ENCODE measurements around the gene SLC1A3. TPM values are rescaled to one million over a fixed set of nuclear protein-coding genes. Genes with fewer than 3 reads are reported as not detected.
A peak's percentile ranks its signal among the peaks of the same experiment; 100 is the strongest.

SLC1A3 gene
- total RNA-seq, 4 donors from 2014 or later, result 10.1 to 17.7 (median 12.9) TPM

DNA sequence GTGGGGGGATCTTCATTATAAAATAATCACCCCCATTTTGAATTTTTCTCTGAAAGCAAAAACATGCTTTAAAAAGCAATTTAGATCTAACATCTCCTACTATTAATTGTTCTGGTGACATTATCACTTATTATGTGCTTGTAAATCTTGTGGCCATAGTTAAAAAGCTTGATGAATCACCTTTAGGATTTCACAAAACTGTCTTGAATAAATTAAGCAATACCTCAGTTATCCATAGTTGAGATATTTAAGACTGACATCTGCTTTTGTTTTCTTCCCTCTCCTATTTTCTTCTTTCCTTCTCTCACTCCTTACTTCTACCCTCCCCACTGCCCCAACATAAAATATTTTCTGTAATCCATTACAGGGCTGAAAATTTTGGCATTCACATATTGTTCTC, 84.8 kb downstream of the SLC1A3 start:
- intact Hi-C loops (cut with DNase I; ENCODE audit: low total_unique reads), result loop anchor here (5.0 to 10.0 kb wide), 2 partner anchors 184 to 416 kb away; no protein-coding TSS in a partner anchor
- TF ChIP-seq, protein P1, sequence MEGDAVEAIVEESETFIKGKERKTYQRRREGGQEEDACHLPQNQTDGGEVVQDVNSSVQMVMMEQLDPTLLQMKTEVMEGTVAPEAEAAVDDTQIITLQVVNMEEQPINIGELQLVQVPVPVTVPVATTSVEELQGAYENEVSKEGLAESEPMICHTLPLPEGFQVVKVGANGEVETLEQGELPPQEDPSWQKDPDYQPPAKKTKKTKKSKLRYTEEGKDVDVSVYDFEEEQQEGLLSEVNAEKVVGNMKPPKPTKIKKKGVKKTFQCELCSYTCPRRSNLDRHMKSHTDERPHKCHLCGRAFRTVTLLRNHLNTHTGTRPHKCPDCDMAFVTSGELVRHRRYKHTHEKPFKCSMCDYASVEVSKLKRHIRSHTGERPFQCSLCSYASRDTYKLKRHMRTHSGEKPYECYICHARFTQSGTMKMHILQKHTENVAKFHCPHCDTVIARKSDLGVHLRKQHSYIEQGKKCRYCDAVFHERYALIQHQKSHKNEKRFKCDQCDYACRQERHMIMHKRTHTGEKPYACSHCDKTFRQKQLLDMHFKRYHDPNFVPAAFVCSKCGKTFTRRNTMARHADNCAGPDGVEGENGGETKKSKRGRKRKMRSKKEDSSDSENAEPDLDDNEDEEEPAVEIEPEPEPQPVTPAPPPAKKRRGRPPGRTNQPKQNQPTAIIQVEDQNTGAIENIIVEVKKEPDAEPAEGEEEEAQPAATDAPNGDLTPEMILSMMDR (IDR thresholded peaks at IDR 0.05), result no peak
- no peak for TF ChIP-seq POLR2A (IDR thresholded peaks at IDR 0.05)
- H3K4me3 ChIP-seq (ENCODE audit: low read depth, poor library complexity, severe bottlenecking), result no peak overlapping the region
- DNase-seq (ENCODE audit: low spot score in 2 of 2), result no peak

DNA sequence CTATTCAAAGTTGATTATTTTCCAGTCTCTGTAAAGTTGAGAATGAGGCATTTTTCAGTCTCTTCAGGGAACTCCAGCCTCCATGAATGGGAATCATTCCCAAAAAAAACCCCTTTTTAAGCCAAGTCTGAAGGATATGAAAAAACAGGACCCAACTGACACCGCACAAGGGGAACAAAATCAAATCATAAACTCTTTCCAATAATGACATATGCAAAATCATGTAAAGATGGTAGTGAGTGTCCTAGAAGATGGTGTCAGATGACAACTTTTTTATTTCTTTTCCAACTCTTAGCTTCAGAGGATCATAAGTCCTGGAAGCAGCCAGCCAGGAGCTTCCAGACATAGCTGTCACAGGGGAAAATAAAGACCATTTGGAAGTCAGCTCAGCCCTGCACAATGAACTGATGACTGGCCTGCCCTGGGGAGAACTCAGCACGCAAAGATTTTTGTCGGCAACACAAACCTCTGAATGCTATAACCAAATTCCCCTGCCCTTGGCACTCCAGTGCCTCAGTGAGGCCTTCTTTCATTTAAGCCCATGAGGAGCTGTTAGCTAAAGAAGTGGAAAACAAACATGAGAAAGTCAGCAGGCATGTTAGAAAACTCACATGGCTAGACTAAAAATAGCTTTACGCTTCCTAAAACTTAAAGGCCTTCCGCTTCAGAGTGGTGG, 85.4 kb downstream of the SLC1A3 start:
- peak in 1 of 2 donors; percentile 20 for DNase-seq (ENCODE audit: low spot score in 2 of 2)
- no peak for TF ChIP-seq POLR2A (IDR thresholded peaks at IDR 0.05)
- TF ChIP-seq, protein P1 (IDR thresholded peaks at IDR 0.05), result no peak
- 66% methylated on average over 5 of the region's 5 CpGs for whole genome bisulfite sequencing, 2 donors
- H3K4me3 ChIP-seq (ENCODE audit: low read depth, poor library complexity, severe bottlenecking), result no peak overlapping the region
- intact Hi-C loops (cut with DNase I; ENCODE audit: low total_unique reads), result loop anchor here (2.0 to 10.0 kb wide), 3 partner anchors 185 to 417 kb away; no protein-coding TSS in a partner anchor

DNA sequence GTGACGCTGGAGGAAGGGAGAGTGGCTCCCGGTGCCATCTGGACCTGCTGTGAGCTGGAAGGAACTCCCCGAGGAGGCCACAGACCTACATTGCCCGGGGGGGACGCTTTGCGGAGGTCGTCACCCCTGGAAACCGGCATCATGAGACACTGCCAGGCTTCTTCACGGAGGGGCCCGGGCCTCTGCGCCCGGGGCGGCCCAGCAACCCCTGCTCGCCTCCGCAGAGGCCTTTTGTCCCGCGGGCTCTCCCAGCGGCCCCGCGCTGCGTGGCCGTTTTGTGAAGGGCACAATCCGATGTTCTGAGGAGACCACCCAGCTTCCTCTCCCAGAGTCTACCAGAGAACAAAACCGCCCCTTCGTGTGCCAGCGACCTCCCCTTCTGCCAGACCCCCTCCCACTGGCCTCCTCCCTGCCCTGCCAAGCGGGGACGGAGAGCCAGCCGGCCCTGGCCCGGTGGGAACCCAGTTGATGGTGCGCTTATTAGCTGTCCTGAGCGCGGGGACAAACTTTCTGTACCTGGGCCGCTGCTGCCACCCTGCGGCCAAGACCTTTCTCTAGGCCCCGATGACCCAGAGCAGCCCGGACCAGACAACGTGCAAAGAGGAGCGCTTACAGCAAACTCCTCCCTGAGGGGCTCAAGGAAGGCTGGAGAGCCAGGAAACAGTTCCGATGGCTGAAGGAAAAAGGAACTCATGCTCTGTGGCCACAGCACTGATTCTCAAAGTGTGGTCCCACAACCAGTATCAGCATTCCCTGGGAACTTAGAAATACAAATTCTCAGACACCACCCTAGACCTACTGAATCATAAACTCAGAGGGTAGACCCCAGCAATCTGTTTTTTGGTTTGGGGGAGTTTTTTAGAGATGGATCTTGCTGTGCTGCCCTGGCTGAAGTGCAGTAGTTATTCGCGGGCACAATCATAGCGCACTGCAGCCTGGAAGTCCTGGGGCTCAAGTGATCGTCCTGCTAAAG, 86.7 kb downstream of the SLC1A3 start:
- TF ChIP-seq, protein P1 (IDR thresholded peaks at IDR 0.05), result no peak
- TF ChIP-seq POLR2A (IDR thresholded peaks at IDR 0.05), result no peak
- WGBS, 2 donors, result 24 to 26% methylated on average over 24 to 38 of the region's 44 CpGs
- H3K4me3 ChIP-seq (ENCODE audit: low read depth, poor library complexity, severe bottlenecking), result no peak overlapping the region
- intact Hi-C loops (cut with DNase I; ENCODE audit: low total_unique reads), result loop anchor here (2.0 to 10.0 kb wide), 3 partner anchors 186 to 418 kb away; no protein-coding TSS in a partner anchor
- DNase-seq (ENCODE audit: low spot score in 2 of 2), result peak; percentile 76 to 96

DNA sequence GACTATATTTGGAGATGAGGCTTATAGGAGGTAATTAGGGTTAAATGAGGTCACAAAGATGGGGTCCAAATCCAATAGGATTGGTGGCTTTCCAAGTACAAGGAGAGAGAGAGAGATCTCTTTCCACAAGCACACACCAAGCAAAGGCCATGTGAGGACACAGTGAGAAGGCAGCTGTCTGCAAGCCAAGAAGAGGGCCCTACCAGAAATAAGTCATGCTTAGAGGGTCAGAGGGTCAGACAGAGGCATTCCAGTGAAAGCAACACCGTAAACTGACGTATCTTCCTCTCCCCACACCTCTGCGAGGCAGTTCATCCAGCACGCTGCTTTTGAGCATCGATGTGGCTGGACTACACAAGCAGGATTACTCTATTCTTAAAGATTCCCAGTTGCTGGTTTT, 87.9 kb downstream of the SLC1A3 start:
- H3K4me3 ChIP-seq (ENCODE audit: low read depth, poor library complexity, severe bottlenecking), result no peak overlapping the region
- DNase-seq (ENCODE audit: low spot score in 2 of 2), result no peak
- intact Hi-C loops (cut with DNase I; ENCODE audit: low total_unique reads), result loop anchor here (5.0 to 10.0 kb wide), 2 partner anchors 187 to 420 kb away; no protein-coding TSS in a partner anchor
- WGBS, 2 donors, result 88 to 94% methylated on average over 5 of the region's 5 CpGs
- TF ChIP-seq, protein P1 (IDR thresholded peaks at IDR 0.05), result no peak
- TF ChIP-seq POLR2A (IDR thresholded peaks at IDR 0.05), result no peak

DNA sequence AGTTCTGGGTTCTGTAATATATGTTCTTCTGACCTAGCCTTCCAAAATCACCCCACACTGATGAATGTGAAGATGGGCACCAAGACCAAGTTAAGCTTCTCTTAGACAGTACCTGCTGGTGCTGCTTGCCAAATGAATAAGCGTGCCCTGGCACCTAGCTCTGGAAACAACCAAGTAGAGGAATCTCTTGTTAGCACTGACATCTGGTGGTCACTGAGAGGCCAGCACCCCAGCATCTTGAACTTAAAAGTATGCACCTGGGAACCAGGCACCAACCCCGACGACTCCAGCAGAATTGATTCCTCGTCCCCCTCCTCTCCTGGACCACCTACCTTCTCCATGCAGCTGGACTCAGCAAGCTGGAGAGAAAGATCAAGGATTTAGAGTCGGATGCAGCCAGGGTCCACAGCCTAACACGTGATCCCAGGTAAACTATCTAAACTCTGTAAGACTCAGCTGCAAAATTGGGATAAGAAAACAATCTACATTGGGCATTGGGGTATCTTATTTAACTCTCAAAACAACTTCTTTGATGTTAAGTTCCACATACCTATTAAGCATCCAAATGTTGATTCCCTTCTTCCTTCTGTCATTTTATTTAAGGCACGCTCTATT, 89.8 kb downstream of the SLC1A3 start:
- H3K4me3 ChIP-seq (ENCODE audit: low read depth, poor library complexity, severe bottlenecking), result no peak overlapping the region
- 27 to 30% methylated on average over 7 of the region's 7 CpGs for WGBS, 2 donors
- intact Hi-C loops (cut with DNase I; ENCODE audit: low total_unique reads), result loop anchor here (10.0 kb wide), 1 partner anchor 421 kb away; no protein-coding TSS in a partner anchor
- TF ChIP-seq, protein P1 (IDR thresholded peaks at IDR 0.05), result no peak
- TF ChIP-seq POLR2A (IDR thresholded peaks at IDR 0.05), result no peak
- DNase-seq (ENCODE audit: low spot score in 2 of 2), result peak; percentile 60 to 90
